Loucy (cell line): ENCODE measurements around the gene HADHA.

ENCODE experiments used
- EZH2phosphoT487 ChIP-seq: fragments of 200-600 bp; IDR thresholded peaks from 2 replicates; pipeline ENCODE4 v1.6.1; 2018; ENCODE audit warnings: antibody characterized with exemption, mild to moderate bottlenecking, moderate library complexity, borderline replicate concordance
- TF ChIP-seq, protein P1 (sequence below): fragments of 200-600 bp; sonication (generic); conservative IDR thresholded peaks from 2 replicates; pipeline ENCODE4 v1.5.1; 2014; ENCODE audit warnings: mild to moderate bottlenecking, antibody characterized with exemption, low read length

DNA sequence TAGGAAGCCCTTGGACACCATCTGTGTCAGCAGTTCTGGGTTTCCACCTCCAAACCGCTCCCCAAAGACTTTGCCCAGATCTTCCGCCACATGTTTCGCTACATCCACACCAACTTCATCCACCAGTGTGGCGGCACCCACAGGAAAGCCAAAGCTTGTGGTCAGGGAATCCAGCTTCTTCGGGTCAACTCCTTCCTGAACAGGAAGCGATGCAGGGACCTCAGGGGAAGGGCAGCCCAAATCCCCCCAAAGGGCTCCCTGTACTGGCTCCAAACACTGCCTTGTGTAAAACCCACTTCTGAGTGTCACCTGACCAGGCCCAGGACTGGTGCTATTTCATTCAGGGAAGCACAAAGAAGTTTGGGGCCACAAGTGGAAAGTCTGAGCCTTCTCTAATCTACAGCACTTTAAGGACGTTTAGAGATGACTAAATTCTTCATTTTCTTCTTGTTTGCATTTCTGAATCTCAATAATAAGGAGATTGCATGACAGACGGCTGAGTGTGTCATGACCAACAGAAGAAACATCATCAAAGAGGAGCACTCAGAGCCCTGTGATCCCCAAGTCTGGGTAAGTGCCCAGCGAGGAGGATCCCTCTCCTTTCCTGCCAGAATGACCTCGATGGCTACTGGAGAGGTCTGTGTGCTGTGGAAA is 50.7 kb downstream of the HADHA start:
- TF ChIP-seq, protein P1, sequence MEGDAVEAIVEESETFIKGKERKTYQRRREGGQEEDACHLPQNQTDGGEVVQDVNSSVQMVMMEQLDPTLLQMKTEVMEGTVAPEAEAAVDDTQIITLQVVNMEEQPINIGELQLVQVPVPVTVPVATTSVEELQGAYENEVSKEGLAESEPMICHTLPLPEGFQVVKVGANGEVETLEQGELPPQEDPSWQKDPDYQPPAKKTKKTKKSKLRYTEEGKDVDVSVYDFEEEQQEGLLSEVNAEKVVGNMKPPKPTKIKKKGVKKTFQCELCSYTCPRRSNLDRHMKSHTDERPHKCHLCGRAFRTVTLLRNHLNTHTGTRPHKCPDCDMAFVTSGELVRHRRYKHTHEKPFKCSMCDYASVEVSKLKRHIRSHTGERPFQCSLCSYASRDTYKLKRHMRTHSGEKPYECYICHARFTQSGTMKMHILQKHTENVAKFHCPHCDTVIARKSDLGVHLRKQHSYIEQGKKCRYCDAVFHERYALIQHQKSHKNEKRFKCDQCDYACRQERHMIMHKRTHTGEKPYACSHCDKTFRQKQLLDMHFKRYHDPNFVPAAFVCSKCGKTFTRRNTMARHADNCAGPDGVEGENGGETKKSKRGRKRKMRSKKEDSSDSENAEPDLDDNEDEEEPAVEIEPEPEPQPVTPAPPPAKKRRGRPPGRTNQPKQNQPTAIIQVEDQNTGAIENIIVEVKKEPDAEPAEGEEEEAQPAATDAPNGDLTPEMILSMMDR = no peak
- no peak for TF ChIP-seq EZH2phosphoT487
